Cortex of kidney (tissue), 1 donor: ENCODE data around the gene TMEM176A.

Experiments used
- DNase-seq: peaks from one replicate; lab custom pipeline; 2025; lab: John Stamatoyannopoulos, UW

TMEM176A gene

DNA sequence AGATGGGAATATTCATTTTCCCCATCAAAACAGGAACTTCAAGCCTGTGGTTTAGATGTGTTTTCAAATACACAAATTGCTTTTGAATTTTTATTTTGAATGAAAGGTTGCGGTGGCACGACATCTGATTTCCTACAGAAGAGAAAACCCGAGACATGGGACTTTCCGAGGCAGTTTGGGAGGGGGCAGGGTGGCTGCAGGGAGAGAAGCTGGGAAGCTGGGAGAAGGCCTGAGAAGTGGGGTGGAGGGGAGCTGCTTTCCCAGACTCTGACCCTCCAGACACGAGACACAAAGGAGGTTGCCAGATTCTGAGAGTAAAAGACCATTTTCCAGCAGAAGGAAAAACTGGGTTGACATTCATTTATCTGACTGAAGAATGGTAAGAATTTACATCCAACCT, 19.6 kb downstream of the TMEM176A start:
- no peak for DNase-seq

DNA sequence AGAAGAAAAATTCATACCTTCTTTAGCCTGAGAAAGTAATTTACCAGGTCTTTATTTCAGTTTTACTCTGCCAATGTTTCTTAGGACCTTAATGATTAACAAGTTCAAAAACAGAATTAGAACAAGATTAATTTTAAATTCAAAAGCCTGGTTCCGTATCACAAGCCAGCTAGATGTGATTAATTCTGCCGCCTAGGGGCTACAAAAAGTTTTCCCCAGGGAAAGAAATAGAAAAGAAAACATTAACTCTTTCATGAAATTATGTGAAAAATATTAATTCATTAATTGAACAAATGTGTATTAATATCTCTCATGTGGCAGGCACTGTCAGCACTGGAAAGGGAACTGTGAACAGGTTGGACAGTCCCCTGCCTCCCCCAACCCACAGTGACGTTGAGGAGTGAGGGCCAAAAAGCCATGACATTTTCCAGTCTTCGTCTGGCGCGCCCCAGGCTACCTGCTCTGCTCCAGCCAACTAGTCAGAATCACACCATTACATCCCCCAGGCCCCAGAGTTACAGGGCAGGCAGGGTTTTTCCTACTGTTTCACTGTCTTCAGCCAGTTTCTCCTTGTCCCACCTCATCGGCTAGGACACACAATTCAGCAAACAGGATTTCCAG, 20.1 kb downstream of the TMEM176A start:
- no peak for DNase-seq

DNA sequence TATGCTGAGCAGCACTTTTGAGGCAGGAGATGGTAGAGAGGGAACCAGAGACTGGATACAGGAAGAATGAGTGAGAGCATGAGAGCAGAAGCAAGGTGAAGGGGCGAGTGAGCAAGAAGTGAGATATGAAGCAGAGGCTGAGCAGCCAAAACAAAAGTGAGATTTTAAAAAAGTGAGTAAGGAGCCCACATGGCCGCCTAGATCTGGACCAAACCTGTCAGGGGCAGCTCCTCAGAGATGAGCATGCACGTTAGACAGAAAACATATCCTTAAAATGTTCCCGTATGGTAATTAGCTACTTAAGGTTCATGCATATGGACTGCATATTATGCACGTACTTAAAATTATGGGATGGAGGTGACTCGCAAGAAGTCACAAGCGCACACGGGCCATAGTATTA, 22.5 kb downstream of the TMEM176A start:
- DNase-seq, result no peak

DNA sequence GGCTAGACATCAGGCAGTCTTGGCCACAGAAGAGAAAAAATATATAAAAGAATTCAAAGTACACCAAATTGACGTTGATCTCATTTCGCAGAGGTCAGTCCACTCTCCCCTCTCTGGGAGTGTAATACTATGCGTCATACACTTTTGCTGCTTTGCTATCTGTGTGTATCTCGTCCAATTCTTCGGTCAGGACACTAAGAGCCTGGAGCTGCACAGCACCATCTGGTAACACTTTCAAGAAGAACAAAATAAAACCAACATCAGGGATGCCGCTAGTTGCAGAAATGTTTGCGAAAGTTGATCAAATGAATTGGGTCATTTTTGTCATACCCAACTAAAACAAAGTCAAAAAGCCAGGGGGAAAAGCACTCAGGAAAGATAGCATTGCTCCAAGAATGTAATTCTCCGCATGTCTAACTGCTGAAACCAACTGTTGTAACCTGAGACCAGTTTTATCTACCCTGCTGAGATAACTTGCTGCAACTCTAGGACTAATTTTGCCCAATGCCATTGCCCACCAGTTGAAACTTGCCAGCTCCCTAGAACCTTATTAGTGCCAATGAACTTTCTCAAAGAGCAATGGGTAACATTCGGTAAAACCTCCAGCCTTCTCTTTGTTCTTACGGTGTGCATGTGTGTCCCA, 23.0 kb downstream of the TMEM176A start:
- DNase-seq, result no peak

DNA sequence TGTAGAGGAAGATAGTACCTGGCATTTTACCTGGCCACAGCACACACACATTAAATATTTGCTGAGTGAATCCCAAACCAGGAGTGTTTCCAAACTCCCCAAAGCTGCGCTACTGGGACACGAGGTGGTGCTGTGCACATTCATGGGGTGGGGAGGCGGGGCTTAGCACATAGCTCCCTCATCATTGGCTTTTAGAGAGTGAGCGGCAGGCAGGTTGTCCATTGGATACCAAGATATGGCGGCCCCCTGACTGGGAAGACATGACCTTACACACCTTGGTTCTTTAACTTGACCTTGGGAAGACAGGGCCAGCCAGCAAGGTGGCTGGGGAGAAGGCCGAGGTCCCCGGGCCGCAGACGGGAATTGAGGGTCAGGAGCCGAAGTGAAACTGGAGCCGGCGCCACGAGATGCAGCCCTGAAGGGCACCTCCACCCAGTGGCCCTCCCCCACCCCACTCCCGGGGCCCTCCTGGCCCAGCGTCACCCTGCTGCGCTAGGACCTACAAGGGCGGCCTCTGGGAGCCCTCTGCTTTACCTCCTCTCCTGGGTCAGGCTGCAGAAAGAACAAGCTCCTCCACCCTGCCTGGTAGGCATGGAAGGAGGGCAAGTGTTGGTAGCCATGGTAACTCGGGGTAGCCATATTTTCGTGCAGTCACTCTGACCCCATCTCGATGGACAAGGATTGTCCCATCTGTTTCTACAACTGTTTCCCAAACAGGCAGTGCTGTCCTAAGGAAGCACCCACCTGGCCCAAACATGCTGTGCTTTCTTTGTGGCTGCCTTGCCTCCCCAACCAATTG, 24.0 kb downstream of the TMEM176A start:
- DNase-seq, result no peak

DNA sequence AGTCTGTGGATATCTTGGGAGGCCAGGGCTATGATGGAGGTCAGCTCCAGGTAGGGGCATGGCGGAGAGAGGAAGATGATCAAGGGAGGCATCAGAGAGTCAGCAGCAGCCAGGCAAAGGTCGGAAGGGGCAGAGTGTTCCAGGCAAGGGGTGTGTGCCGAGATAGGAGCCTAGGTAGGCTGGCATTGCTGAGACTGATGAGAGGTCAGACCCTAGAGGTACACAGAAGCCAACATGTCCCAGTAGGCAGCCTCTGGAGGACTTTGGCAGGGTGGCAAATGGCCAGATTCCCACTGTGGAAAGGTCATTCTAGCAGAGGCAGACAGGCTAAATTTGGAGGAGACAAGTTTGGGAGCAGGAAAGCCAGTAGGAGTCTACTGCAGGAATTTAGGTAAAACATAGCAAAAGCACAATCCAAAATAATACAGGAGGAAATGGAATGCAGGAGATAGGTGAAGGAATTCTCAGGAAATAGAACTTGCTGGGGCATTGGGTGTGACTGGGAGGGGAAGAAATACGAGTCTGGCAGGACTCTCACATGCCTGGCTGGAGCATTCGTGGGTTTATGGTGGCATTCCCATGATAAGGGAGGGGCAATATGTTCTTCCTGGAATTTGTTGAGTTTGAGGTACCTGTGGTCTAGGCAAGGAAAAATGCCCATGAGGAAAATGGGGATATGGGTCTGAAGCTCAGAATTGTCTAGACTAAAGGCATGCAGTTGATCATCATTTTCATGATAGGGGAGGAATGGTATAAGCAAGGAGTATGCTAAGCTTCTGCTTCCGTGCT, 25.7 kb downstream of the TMEM176A start:
- DNase-seq, result no peak

DNA sequence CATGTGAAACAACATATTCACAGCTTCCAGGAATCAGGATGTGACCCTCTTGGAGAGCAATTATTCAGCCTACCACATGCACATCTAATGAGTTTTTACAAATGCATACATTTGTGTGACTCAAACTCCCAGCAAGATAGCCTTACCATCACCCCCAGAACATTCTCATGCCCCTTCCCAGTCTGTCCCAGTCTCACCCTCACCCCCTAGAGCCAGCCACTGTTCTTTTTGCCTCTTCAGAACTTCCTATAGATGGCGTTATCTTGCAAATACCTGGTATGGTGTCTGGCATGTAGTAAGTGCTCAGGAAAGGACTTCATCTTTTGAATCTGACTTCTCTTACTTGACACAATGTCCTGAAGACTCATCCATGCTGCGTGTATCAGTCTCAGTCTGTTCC, 27.8 kb downstream of the TMEM176A start:
- DNase-seq, result no peak

DNA sequence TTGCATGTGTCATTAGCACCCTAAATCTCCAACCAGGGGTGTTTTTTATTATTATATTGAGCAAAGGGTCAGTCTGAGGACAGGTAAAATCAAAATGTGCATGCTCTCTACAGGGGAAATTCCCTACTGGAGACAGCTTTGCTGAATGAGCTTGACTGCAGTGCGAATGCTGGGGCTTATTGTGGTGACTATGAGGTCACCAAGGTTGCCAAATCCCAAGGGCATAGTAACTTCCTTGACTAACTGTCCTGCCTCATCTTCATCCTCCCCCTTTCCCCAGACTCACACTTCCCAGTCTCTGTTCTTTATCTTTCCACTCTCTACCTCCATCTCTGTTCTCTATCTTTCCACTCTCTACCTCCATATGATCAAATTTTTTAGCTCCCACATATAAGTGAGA, 28.9 kb downstream of the TMEM176A start:
- DNase-seq, result no peak

DNA sequence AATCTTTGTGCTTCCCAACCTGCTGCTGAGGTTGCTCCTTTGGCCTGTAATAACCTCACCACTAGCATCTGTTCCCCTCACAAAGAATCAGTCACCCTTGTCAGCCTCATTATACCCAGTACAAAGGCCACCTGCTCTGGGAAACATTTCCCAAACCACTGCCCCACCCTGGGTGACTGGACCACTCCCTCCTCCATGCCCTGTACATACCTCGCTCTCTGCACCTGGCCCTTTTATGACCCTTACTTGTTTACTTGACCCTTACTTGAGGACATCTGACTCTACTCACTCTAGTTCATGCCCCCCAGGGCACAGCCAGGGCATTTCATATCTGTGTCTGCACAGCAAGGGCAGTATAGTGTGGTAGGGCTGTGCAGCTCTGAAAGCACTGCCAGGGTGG, 30.4 kb downstream of the TMEM176A start:
- DNase-seq, result no peak

DNA sequence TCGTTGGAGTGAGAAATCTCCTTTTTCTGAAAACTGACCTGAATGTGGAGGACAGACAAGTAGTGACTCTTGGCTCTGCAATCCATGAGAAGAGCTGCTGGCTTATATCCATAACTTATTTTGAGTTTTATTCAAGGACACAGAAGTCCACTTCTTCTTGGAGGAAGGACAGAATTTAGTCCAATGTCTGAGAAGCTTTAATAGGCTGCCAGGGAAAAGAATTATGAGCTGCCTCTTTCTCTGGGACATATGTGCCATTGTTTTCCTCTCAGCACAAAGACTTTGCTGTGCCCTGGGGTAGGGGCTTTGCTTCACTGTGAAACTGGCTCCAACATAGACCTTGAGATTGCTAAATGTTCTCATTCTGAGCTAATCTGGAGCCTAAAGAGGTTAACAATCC, 31.3 kb downstream of the TMEM176A start:
- no peak for DNase-seq

DNA sequence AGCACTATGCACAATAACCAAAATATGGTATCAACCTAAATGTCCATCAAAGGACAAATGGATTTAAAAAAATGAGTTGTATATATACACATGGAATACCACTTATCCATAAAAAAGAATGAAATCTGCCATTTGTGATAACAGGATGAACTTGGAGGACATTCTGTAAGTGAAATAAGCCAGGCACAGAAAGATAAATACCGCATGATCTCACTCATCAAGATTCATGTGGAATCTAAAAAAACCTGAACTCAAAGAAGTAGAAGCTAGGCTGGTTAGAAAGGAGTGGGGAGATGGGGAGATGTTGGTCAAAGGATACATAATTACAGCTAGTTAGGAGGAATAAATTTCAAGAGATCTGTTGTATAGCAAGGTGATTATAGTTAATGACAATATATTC, 34.5 kb downstream of the TMEM176A start:
- no peak for DNase-seq

DNA sequence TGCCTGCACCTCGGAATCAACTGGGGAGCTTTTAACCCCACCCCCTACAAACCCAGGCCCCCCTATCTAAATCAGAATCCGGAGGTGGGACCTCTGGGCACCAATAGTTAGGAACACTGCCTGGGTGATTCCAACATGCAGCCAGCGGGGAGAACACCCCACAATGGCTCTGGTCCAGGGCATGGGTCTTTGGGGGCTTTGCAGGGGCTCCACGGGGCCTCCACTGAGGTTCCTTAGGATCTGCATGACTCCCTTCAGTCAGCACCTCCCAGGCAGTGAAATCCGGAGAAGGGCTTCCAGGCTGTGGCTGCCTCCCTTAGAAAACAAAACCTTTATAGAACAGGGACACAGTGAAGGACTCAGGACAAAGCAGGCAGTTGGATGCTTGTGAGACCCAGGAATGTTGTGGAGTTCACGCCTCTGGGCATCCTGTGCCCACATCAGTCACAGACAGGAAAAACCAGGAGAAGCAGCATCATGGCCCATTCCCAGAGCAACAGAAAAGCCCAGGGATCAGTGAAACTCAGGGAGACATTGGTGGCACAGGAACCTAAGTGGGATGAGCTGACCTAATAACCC, 35.2 kb downstream of the TMEM176A start:
- DNase-seq, result no peak

DNA sequence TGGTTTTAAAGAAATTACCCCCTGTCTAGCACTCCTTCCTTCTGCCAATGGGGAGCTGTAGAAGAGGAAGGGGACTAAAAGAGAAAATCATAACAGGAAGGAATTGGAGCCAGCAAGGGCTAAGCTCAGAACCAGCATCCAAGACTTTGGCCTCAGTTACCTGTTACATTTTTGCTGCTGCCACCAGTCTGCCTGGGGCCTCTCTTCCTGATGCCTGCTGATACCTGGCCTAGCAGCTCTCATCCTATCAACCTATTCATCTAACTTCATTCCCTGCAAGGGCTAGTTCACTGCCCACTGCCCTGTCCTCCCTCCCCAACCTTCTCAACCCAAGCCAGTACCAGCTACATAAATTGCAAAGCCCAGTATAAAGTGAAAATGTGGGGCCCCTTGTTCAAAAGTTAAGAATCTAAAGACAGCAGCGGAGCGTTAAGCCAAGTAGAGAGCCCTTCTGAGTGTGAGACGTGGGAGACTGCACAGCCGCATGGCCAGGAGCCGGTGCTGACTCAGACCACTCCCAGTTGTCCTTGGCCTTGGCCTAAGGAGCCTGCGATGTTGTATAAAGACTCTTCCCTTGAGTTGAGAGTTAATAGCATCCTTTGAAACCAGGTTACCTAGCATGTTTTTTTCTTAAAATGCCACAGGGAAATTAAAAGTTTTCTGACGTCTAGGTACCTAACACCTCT, 38.5 kb downstream of the TMEM176A start:
- no peak for DNase-seq

DNA sequence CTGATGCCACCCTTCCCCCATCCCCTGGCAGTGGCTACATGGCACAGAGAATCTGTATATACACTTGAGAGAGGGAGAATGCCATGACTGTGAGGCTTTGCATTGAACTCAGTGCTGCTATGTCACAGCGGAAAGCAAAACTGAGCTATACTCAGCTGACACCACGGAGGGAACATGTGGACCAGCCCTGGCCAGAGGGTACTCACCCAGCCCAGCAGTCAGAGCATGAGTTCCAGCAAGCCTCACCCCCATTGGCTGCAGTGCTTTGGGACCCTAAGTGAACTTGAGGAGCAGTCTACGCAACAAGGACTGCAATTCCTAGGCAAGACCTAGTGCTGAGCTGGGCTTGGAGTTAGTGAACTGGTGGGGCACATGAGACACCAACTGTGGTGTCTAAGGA, 41.4 kb downstream of the TMEM176A start:
- no peak for DNase-seq

DNA sequence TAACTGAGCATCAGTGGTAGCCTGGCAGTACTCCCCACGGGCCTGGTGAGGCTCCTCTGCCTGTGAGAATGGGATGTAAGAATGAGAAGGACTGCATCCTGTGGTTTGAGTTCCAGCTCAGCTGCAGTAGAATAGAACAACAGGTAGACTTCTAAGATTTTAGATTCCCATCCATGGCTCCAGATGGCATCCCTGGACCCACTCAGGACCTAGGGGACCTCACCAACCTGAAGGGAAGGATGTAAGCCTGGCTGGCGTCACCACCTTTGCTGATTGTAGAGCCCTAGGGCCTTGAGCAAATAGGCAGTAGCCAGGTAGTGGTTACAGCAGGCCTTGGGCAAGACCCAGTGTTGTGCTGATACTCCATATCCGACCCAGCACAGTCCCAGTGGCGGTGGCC, 42.1 kb downstream of the TMEM176A start:
- no peak for DNase-seq

DNA sequence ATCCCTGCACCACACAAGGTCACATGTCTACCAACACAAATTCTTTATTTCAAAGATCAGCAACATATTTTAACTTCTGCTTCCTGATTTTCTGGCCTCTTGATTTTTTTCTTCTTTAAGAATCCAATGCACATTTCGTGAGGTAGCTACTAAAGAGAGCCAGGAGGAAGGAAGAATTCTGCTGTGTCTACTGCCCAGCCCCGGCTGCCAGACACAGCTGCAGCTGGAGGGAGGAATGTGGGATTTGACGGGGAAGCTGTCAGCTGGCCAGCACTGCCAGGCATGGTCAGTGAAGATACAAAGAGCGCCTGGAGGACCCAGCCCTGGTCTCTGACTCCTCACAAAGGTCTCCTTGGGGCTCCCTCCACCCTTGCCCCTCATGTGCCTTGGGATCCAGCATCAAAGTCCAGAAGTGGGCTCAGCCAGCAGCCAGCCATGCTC, 44.9 kb downstream of the TMEM176A start:
- no peak for DNase-seq

DNA sequence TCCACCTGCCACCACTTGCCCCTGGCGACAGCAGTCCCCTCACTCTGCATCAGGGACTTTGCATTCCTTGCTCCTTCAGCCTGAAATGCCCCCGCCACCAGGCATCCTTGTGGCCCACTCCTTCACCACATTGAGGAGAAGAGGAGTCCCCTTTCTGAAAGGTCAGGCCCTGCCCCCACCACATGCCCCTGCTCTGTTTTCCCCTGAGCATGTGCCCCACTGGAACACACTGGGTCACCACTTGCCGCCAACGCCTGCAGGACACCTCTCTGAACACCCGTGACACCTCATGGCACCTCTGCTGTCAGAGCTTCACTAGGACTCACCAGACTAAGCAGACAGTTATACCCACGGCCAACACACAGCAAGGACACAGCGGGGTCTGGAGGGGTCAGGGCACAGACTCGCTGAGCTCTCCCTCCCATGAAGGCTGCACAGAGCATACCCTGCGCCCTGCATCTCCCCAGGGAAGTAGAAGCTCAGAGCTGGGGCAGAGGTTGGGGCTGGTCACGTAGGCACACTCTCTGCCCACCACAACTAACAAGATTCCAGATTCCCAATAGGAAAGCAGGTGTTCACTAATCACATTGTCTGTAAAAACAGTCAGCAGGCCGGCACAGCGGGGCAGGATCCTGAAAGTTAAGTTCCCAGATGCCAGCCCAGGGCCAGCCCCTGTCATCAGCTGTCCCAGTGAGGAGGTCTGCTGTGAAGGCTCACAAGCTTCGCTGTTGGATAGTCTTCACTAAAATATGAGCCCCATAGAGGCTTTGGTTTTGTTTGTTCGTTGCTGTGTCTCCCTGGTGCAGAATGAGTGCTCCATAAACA, 45.9 kb downstream of the TMEM176A start:
- DNase-seq, result no peak

DNA sequence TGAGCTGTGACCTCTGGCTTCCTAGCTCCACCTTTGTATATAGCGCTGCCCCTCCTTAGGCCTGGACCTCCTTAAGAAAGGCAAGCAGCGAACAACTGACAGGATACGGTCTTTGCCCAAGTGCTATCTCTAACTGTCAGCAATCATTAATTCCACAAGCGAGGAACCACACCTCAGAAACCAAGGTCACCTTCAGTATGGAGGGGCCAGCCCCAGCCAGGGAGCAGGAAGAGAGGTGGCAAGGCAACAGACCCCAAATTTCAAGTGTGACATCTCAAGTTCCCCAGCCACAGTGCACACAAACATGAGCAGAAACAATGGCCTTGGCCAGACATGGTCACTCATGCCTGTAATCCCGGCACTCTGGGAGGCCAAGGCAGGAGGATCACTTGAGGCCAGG, 47.0 kb downstream of the TMEM176A start:
- DNase-seq, result no peak

DNA sequence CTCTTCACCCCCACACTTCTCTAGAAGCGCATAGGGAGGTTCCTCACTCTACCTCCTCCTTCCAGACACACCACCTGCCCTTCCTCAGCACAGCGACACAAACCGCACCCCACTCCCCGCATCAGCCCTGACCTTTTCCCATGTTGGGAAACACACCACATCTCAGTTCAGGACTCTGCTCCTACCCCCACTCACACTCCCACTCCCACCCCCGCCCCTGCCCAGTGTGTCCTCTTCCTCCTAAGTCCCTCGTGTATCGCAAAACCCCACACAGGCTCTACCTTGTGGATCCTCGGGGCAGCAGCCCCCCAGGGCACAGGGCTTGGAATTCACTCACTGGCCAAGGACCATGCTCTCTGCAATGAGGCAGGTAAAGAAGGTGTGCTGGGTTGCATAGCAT, 47.5 kb downstream of the TMEM176A start:
- no peak for DNase-seq

DNA sequence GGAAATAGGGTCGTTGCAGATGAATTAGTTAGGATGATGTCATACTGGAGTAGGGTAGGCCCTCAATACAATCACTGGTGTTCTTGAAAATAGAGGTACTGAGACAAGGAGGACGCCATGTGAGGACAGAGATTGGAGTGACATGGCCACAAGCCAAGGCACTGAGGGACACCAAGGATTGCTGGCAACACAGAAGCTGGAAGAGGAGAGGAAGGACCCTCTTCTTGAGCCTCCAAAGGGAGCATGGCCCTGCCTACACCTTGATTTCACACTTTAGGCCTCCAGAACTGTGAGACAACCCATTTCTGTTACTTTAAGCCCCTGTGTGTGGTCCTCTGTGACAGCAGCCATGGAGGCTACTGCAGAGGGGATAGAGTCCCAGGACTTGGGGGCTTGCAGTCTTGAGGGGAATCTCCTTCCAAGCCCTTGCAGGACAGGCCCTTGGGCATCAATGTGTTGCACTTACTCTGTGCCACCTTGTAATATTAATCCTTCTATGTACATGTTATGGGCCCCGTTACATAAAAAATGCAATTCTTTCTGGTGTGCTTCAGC, 48.1 kb downstream of the TMEM176A start:
- no peak for DNase-seq
